ENCODE measurements around the gene ANKHD1.
A peak's percentile ranks its signal among the peaks of the same experiment; 100 is the strongest.

Gene ANKHD1

GRCh38 chr5:140403613-140404012 lies 2.0 kb downstream of the ANKHD1 start:
- no peak for DNase-seq (ENCODE audit: extremely low read depth, low read depth)
- no peak for TF ChIP-seq CTCF (IDR thresholded peaks at IDR 0.05; ENCODE audit: low read depth, low read length, missing control alignments)
- H3K4me3 ChIP-seq (replicated peaks; ENCODE audit: low read depth, low read length), result peak overlapping the region; percentile 78

- TF ChIP-seq CTCF (IDR thresholded peaks at IDR 0.05; ENCODE audit: low read depth, low read length, missing control alignments), result no peak
- H3K4me3 ChIP-seq (replicated peaks; ENCODE audit: low read depth, low read length), result no peak overlapping the region
- DNase-seq (ENCODE audit: extremely low read depth, low read depth), result no peak
Measured at GRCh38 chr5:140408750-140409241, 7.2 kb downstream of the ANKHD1 start.

GRCh38 chr5:140413230-140413629 lies 11.6 kb downstream of the ANKHD1 start:
- H3K4me3 ChIP-seq (replicated peaks; ENCODE audit: low read depth, low read length), result no peak overlapping the region
- no peak for TF ChIP-seq CTCF (IDR thresholded peaks at IDR 0.05; ENCODE audit: low read depth, low read length, missing control alignments)
- no peak for DNase-seq (ENCODE audit: extremely low read depth, low read depth)

GRCh38 chr5:140417235-140417634 lies 15.6 kb downstream of the ANKHD1 start:
- no peak for TF ChIP-seq CTCF (IDR thresholded peaks at IDR 0.05; ENCODE audit: low read depth, low read length, missing control alignments)
- H3K4me3 ChIP-seq (replicated peaks; ENCODE audit: low read depth, low read length), result no peak overlapping the region
- no peak for DNase-seq (ENCODE audit: extremely low read depth, low read depth)

- TF ChIP-seq CTCF (IDR thresholded peaks at IDR 0.05; ENCODE audit: low read depth, low read length, missing control alignments), result no peak
- no peak for DNase-seq (ENCODE audit: extremely low read depth, low read depth)
- no peak overlapping the region for H3K4me3 ChIP-seq (replicated peaks; ENCODE audit: low read depth, low read length)
Measured at GRCh38 chr5:140418862-140419520, 17.4 kb downstream of the ANKHD1 start.

GRCh38 chr5:140420226-140420570 lies 18.6 kb downstream of the ANKHD1 start:
- no peak for DNase-seq (ENCODE audit: extremely low read depth, low read depth)
- TF ChIP-seq CTCF (IDR thresholded peaks at IDR 0.05; ENCODE audit: low read depth, low read length, missing control alignments), result no peak
- H3K4me3 ChIP-seq (replicated peaks; ENCODE audit: low read depth, low read length), result no peak overlapping the region

All from HFF-Myc (cell line).